Effector memory CD4-positive, alpha-beta T cell (primary cell): ENCODE measurements around the gene CRACDL.
A peak's percentile ranks its signal among the peaks of the same experiment; 100 is the strongest.
"Not testable (repeated sequence)": the region's sequence is repeated elsewhere in the genome, so short reads cannot be mapped to it uniquely, and the experiment has no call there.

ENCODE experiments used
- DNase-seq, 3 donors: peaks; one replicate each; pipeline ENCODE4 v3.0.0-alpha.2; 2020
- H3K27ac ChIP-seq: 2 replicates; pipeline ENCODE4 v1.7.0; 2013; ENCODE audit warnings: mild to moderate bottlenecking, low read length, moderate library complexity; ENCODE audit not compliant: insufficient read depth, poor library complexity, severe bottlenecking
- H3K27me3 ChIP-seq: replicated peaks from 2 replicates; pipeline ENCODE4 v1.7.0; 2013; ENCODE audit warnings: mild to moderate bottlenecking, low read length; ENCODE audit not compliant: insufficient read depth, control insufficient read depth, poor library complexity, severe bottlenecking
- H3K36me3 ChIP-seq: 2 replicates; pipeline ENCODE4 v1.7.0; 2013; ENCODE audit warnings: mild to moderate bottlenecking, low read length, moderate library complexity; ENCODE audit not compliant: control insufficient read depth, insufficient read depth
- H3K4me1 ChIP-seq: 2 replicates; pipeline ENCODE4 v1.7.0; 2013; ENCODE audit warnings: low read length, mild to moderate bottlenecking; ENCODE audit not compliant: control insufficient read depth, insufficient read depth, poor library complexity, severe bottlenecking
- H3K4me3 ChIP-seq: 2 replicates; pipeline ENCODE4 v1.7.0; 2013; ENCODE audit warnings: low read length, low read depth, mild to moderate bottlenecking; ENCODE audit not compliant: insufficient read depth, poor library complexity, severe bottlenecking
- H3K9me3 ChIP-seq: 2 replicates; pipeline ENCODE4 v1.7.0; 2013; ENCODE audit warnings: mild to moderate bottlenecking, low read length, moderate library complexity; ENCODE audit not compliant: control insufficient read depth

Gene CRACDL

DNA sequence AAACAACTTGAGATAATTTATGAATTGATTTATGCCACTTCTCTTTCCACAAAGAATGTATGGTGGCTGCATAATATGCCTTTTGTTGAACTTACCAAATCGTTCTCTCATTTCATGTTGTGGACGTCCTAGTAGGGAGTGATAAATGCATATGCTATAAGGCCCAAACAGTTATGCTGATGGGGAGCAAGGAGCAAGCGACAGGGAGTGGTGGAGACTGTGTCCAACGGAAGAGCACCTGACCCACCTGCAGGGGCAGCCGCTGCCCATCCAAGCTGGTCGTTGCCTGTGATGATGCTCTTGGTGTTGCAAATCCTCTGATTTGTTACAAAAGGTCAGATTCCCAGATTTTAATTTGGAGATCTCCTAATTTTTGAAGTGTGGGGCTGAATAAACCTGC, 174.1 kb downstream of the CRACDL start:
- DNase-seq, result no peak
- peak overlapping the region; percentile 52 for H3K27ac ChIP-seq
- no peaks in the 10 kb centered on the region for H3K9me3 ChIP-seq
- peak overlapping the region; percentile 5 for H3K4me3 ChIP-seq
- no peaks in the 10 kb centered on the region for H3K27me3 ChIP-seq
- H3K36me3 ChIP-seq, result no peaks in the 10 kb centered on the region
- H3K4me1 ChIP-seq, result peaks cover 60% of the 10 kb centered on the region

DNA sequence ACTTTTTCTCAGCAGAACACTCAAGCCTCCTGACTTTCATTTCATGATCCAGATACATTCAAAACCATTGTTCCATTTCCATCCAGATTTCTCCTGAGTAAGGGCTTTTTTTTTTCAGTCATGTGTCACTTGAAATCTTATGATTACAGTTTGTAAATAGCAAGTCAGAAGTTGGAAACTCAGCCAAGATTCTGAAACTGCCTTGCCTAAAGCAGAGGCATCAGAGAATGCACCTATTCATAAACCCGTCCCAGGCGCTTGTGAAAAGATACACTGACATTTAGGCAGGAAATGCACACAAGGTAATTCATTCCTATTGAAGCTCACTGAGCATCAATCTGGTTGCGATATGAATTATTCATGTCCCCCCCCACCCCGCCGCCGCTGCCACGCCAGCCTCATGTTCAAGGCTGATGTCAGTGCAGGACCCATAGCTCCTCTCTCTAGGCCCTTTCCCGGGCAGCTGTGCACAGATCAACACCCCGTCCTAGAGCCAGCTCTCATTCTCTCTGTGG, 174.7 kb downstream of the CRACDL start:
- Histone ChIP-seq H3K27me3 (no peaks in the 10 kb centered on the region), H3K27ac (peak overlapping the region; percentile 52), H3K4me1 (peaks cover 54% of the 10 kb centered on the region), H3K36me3 (no peaks in the 10 kb centered on the region), H3K9me3 (no peaks in the 10 kb centered on the region), H3K4me3 (peak overlapping the region; percentile 5)
- peak; percentile 10 to 45 (median 24) for DNase-seq

DNA sequence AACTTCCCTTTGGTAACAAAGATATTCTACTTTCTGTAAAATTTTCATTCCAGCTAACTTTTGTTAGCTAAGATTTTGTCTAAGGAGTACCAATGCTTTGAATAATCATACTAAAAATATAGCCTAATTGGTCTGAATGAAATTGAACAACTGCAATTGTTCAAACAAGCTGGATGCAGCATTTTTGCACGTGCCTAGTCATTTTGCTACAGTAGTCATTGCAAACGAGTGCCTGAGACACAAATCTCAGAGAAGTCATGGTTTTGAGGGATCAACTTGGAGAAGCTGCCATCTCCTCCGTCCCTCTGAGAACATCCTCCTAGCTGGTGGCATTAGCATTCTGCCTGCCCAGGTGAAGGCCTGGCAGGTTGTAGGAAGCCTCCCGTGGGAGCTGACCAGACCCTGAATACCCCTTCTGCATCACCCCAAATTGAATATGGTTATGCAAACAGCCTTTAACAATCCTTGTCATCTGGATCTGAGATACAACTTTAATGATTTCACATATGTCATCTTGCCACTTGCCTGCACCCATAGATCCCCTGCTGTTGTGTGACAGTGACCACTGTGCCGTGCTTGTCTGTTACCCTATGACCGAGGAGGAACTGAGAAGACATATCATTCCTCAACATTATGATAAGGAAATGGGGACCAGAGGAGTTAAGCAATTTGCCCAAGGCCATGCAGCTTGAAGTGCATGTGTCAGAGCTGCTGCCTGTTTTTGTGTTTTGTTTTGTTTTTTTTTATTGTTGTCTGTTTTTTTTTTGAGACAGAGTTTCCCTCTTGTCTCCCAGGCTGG, 176.0 kb downstream of the CRACDL start:
- Histone ChIP-seq H3K27ac (peak overlapping the region; percentile 70), H3K9me3 (no peaks in the 10 kb centered on the region), H3K4me1 (peaks cover 47% of the 10 kb centered on the region), H3K4me3 (no peak overlapping the region), H3K36me3 (no peaks in the 10 kb centered on the region), H3K27me3 (no peaks in the 10 kb centered on the region)
- no peak for DNase-seq

DNA sequence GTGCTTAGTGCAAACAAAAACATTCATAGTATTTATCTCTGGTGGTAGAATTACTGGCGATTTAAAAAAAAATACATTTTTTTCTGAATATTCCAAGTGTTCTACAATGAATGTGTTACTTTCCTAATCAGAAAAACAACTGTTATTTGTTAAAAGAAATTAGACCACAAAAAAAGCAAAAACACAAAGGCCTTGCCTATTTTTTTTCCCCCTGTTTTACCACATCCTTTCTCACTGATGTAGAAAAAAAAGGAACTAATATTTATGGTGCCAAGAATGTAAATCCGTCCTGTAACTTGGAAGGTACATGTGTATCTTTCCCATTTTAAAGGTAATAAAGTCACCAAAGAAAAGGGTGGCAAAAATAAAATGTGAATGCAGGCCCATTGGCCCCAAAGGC, 176.7 kb downstream of the CRACDL start:
- peaks cover 47% of the 10 kb centered on the region for H3K4me1 ChIP-seq
- H3K27me3 ChIP-seq, result no peaks in the 10 kb centered on the region
- DNase-seq, result no peak
- H3K9me3 ChIP-seq, result no peaks in the 10 kb centered on the region
- no peak overlapping the region for H3K4me3 ChIP-seq
- H3K36me3 ChIP-seq, result no peaks in the 10 kb centered on the region
- H3K27ac ChIP-seq, result peak overlapping the region; percentile 70

DNA sequence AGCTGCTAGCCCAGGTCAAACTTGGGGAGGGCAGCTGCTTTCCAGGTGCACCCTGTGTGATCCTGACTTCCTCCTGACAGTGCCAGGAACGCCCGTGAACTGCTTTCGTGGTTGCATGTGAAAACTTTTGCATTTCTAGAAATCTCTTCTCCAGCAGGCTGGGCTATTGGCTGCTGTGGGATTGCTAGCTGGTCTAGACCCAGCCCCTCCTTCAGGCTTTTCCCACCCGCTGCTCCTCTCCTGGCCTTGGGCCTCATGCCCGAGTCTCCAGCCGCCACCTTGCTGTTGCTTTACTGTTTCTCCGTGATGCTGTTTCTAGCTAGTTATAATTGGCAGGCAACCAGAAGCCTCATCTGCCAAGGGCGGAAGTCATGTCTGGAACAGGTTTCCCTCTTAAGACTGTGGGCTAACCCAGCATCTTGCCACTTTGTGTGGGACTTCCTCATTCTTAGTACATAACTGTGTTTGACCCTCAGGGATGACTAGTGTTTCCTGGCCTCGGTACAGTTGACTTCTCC, 178.1 kb downstream of the CRACDL start:
- Histone ChIP-seq H3K27ac (peak overlapping the region; percentile 70), H3K4me3 (peak overlapping the region; percentile 26)
- DNase-seq, result peak; percentile 55 to 63 (median 56)

DNA sequence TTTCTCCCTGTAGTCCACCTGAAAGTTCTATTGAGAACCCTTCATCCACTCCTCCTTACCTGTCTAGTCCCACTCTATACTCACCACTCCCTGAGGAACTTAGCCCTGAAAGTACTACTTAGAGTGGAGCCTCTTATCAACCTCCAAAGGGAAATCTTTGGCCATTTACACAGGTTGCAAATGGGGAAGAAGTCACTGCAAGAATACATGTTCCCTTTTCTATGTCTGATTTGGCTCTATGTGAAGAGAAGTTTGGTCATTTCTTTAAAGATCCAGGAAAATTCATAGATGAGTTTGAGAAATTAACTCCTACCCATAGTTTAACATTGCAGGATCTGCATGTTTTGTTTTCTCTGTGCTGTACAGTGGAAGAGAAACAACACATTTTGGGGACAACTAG, 182.2 kb downstream of the CRACDL start:
- Histone ChIP-seq H3K4me3 (no peak overlapping the region), H3K36me3 (no peaks in the 10 kb centered on the region), H3K27me3 (no peaks in the 10 kb centered on the region), H3K4me1 (peaks cover 17% of the 10 kb centered on the region), H3K27ac (no peak overlapping the region), H3K9me3 (no peaks in the 10 kb centered on the region)
- no peak for DNase-seq

More for the DNA sequence above, 178.1 kb downstream of the CRACDL start:
- Histone ChIP-seq H3K36me3 (no peaks in the 10 kb centered on the region), H3K9me3 (no peaks in the 10 kb centered on the region), H3K4me1 (peaks cover 47% of the 10 kb centered on the region), H3K27me3 (no peaks in the 10 kb centered on the region)

DNA sequence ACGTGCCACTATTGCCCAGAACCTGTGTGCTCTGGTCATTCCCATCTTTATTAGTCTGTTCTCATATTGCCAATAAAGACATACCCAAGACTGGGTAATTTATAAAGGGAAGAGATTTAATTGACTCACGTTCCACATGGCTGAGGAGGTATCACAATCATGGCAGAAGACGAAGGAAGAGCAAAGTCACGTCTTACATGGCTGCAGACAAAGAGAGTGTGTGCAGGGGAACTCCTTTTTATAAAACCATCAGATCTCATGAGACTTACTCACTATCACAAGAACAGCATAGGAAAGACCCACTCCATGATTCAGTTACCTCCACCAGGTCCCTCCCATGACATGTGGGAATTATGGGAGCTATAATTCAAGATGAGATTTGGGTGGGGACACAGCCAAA, 183.3 kb downstream of the CRACDL start:
- H3K36me3 ChIP-seq, H3K27ac ChIP-seq, H3K27me3 ChIP-seq, H3K4me3 ChIP-seq, DNase-seq, H3K9me3 ChIP-seq: not testable (repeated sequence)
- H3K4me1 ChIP-seq, result peaks cover 16% of the 10 kb centered on the region

DNA sequence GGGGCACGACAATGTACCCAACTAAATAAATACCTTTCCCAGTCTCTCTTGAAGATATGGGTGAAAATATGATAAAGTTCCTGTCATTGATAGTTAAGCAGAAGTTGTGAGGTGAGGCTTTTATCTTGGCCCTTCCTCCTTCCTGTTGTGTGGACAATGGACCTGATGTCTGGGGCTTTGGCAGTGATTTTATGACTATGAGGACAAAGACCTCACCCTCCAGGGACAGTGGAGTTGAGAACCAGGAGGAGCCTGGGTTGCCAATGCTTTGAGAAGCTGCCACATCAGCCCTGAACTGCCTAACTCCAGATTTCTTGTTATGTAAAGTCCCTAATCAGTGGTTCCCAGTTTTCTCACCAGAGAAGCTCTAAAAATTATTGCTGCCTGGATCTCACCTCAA, 184.3 kb downstream of the CRACDL start:
- H3K9me3 ChIP-seq, result no peaks in the 10 kb centered on the region
- no peak overlapping the region for H3K27ac ChIP-seq
- peaks cover 8% of the 10 kb centered on the region for H3K4me1 ChIP-seq
- H3K27me3 ChIP-seq, result no peaks in the 10 kb centered on the region
- no peaks in the 10 kb centered on the region for H3K36me3 ChIP-seq
- H3K4me3 ChIP-seq, result no peak overlapping the region
- DNase-seq, result no peak

DNA sequence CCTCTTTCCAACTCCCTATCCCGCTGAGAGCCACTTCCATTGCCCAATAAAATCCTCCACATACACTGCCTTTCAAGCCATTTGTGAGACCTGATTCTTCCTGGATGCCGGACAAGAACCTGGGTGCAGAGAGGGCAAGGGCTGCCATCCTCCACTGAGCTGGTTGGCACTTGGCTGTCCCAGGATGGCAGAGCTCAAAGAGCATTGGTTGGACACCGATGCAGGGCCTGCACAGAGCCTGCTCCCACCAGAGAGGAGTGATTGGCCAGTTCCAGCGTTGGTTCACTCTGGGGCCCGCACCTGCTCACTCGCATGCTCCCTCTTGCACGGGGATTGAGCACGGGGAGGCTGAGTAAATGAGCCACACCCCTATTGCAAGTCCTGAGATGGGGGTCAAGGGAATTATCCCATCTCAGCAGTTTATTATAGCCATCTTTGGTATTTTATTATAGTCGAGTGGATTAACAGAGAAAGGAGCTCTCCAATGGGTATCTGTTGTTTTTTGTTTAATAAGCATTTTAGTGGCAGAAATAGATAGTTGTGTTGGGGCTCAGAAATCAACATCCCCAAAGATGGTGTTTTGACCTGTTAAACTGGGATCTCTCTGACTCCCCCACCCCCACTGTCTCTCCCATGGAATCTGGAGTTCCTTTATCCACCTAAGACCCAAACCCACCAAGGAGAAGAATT, 185.3 kb downstream of the CRACDL start:
- H3K27ac ChIP-seq, result no peak overlapping the region
- H3K4me3 ChIP-seq, result no peak overlapping the region
- no peaks in the 10 kb centered on the region for H3K9me3 ChIP-seq
- H3K4me1 ChIP-seq, result peaks cover 8% of the 10 kb centered on the region
- H3K27me3 ChIP-seq, result no peaks in the 10 kb centered on the region
- H3K36me3 ChIP-seq, result no peaks in the 10 kb centered on the region
- DNase-seq, result no peak

DNA sequence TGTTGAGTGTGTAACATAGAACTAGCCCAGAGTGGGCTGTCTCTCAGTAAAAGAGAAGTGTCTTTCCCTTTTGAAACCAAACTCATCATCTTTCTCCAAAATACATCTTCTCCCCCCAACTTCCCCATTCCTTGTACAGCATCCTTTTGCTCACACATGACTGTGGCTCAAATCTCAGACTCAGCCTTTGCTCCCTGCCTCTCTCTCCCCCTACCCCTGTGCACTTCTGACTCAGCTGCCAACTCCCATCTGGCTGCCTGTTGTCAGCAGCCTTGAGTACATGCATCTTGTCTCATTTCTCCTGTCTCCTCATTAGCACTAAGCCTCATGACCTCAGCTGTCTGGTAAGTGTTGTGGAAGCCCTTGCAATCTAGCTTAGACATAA, 187.0 kb downstream of the CRACDL start:
- Histone ChIP-seq H3K27me3 (no peaks in the 10 kb centered on the region), H3K4me1 (peaks cover 17% of the 10 kb centered on the region)
- DNase-seq, result no peak

More for the DNA sequence above, 187.0 kb downstream of the CRACDL start:
- H3K27ac ChIP-seq, result no peak overlapping the region
- H3K36me3 ChIP-seq, result no peaks in the 10 kb centered on the region
- H3K9me3 ChIP-seq, result no peaks in the 10 kb centered on the region
- no peak overlapping the region for H3K4me3 ChIP-seq
